AG04449 (cell line): ENCODE measurements around the gene MAPKAPK2.

ENCODE experiments used
- CTCF ChIA-PET: fragments of 350-600 bp; formaldehyde crosslinking; extraction: SDS; loops from one replicate; lab custom pipeline; 2021; ENCODE audit warnings: antibody characterized with exemption; lab: Yijun Ruan, JAX
- POLR2A ChIA-PET: fragments of 400-600, 350-600 bp; formaldehyde crosslinking; extraction: SDS; loops from one replicate; lab custom pipeline; 2020; ENCODE audit warnings: antibody characterized with exemption, inconsistent platforms; lab: Yijun Ruan, JAX
- DNase-seq: peaks from one replicate; pipeline ENCODE4 v3.0.0-alpha.2; 2010; ENCODE audit warnings: low read depth, low spot score
- H3K4me3 ChIP-seq: 2 replicates; pipeline ENCODE4 v1.5.1; 2011; ENCODE audit warnings: low read depth, mild to moderate bottlenecking, control low read depth, low read length
- CTCF ChIP-seq: IDR thresholded peaks from one replicate; pipeline ENCODE4 v1.5.1; 2011; ENCODE audit warnings: mild to moderate bottlenecking, moderate library complexity, low read length, control low read depth, inconsistent platforms; ENCODE audit not compliant: insufficient read depth; ENCODE audit errors: missing control alignments

MAPKAPK2 gene

DNA sequence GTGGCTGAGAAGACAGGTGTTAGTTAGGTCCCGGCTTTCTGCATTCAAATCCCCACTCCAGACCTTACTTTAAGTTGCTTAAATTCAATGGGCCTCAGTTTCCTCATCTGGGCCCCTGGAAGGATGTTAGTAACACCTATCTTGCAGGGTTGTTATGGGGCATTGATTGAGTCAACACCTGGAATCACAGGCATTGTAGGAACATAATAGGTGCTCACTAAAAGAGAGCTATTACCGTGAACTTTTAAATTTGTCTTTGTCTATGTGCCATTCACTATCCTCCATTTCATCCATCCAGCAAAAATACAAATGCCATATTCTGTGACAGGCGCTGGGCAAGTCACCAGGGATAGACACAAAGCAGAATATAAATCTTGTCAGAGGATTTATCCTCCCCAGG is 10.5 kb upstream of the MAPKAPK2 start:
- no peak overlapping the region for H3K4me3 ChIP-seq
- CTCF ChIA-PET = interaction anchor here (1.0 to 30.8 kb wide), 6 partner anchors 10 to 195 kb away, joined by 4 to 1486 read pairs (median 7); partner anchors contain the start of genes DYRK3 and EIF2D
- POLR2A ChIA-PET = interaction anchor here (1.1 kb wide), 4 partner anchors 17 to 62 kb away, joined by 3 to 5 read pairs (median 4); partner anchors contain the start of gene EIF2D
- TF ChIP-seq CTCF = no peak
- no peak for DNase-seq

DNA sequence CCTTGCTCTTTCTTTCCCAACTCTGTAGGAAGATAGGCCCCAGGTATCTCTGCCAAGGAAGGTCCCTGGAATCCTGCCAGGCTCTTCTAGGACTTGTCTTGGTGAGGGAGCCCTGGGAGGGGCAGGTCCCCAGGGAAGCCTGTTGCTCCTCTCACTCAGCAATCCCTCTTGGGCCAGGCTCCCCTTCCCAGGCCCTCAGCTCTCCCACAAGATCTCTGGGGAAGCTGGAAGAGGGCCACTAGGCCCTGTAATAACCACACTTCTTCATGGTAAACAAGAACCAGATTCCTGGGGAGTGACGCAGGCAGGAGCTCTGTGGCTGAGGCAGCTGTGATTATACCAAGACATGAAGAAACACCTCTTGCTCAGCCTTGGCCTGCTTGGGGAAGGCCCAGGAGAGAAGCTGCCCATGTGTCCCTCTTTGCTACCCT is 9.9 kb upstream of the MAPKAPK2 start:
- no peak overlapping the region for H3K4me3 ChIP-seq
- ChIA-PET CTCF (interaction anchor here (1.0 to 30.8 kb wide), 7 partner anchors 9 to 195 kb away, joined by 3 to 1486 read pairs (median 5); partner anchors contain the start of genes DYRK3 and EIF2D), POLR2A (interaction anchor here (1.1 kb wide), 5 partner anchors 17 to 62 kb away, joined by 3 to 5 read pairs (median 4); partner anchors contain the start of genes DYRK3 and EIF2D)
- peak; percentile 99 for DNase-seq
- no peak for TF ChIP-seq CTCF

- no peak overlapping the region for H3K4me3 ChIP-seq
- POLR2A ChIA-PET = no interaction called here
- no peak for TF ChIP-seq CTCF
- CTCF ChIA-PET = interaction anchor here (0.9 to 30.8 kb wide), 5 partner anchors 8 to 92 kb away, joined by 3 to 1486 read pairs (median 7); partner anchors contain the start of gene DYRK3
- no peak for DNase-seq
Measured at GRCh38 chr1:206676499-206676898, 8.2 kb upstream of the MAPKAPK2 start.

DNA sequence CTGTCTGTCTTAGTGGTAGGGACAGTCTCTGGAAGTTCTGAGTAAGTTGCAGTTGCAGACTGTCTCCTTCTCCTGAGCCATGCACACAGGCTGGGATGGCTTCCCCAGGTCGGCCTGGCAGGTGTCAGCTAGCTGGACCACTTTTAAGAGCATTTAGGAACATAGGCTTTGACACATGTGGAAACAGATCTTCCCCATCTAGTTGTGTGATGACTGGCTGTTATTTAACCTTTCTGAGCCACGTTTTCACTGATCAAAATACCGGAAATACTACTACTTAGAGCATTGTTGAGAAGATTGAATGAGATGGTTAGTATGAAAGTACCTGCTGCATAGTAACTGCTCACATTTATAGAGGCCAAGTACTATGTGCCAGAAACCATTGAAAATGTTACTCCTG is 6.2 kb upstream of the MAPKAPK2 start:
- no peak for DNase-seq
- POLR2A ChIA-PET = no interaction called here
- TF ChIP-seq CTCF = no peak
- no peak overlapping the region for H3K4me3 ChIP-seq
- CTCF ChIA-PET = interaction anchor here (1.2 to 3.1 kb wide), 2 partner anchors 11 to 14 kb away, joined by 4 to 17 read pairs; no protein-coding TSS in a partner anchor

DNA sequence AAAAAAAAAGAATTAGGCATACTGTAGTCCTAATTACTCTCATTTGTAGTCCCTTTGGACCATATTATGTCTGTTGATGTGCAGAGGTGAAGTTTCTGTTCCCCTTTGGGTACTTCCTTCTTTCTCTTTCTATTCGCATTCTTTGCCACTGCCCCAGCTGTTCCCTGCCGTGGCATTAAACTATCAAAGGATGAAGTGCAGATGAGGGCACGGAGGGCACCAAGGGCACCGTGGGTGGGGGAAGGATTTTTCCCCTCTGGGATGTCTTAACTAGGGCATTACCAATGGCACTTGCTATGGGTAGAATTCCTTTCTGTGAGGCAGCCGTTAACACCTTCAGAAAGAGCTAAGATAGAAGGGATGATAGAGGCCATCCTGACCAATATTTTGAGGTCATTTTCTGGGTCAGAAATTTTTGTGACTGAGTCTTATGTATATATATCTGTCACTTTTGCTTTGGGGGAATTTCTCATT is 4.9 kb upstream of the MAPKAPK2 start:
- DNase-seq = no peak
- no peak for TF ChIP-seq CTCF
- POLR2A ChIA-PET = no interaction called here
- CTCF ChIA-PET = interaction anchor here (0.7 to 3.1 kb wide), 5 partner anchors 10 to 55 kb away, joined by 3 to 17 read pairs (median 4); no protein-coding TSS in a partner anchor
- no peak overlapping the region for H3K4me3 ChIP-seq

DNA sequence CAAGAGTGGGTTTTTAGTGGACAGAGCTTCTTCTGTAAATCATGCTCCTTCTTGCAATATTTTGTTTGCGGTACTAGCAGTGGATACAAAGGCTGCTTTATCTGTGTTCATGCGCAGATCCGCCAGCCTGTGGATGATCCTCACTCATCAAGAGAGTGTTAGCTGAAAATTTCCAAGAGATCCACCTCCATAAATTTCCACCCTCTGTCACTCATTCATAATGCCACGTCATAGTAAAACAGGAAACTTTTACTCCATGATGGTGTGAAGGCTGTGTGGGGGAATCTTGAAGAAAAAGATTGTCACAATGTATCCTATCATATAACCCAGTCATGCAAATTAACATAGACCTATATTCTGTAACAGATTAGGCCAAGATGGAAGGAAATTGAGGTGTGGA is 4.4 kb upstream of the MAPKAPK2 start:
- POLR2A ChIA-PET = no interaction called here
- CTCF ChIA-PET = interaction anchor here (1.2 to 3.1 kb wide), 3 partner anchors 9 to 55 kb away, joined by 3 to 17 read pairs (median 4); no protein-coding TSS in a partner anchor
- no peak overlapping the region for H3K4me3 ChIP-seq
- TF ChIP-seq CTCF = no peak
- DNase-seq = no peak
